GM19468 (cell line): ENCODE measurements around the gene CHMP5.
"Not testable (repeated sequence)": the region's sequence is repeated elsewhere in the genome, so short reads cannot be mapped to it uniquely, and the experiment has no call there.

ENCODE experiments used
- ATAC-seq: cut with Tn5 transposase; IDR thresholded peaks from one replicate; pipeline ENCODE4 v1.9.1; 2021; ENCODE audit warnings: mild to moderate bottlenecking, moderate library complexity, moderate number of reproducible peaks; ENCODE audit not compliant: unreplicated experiment; ENCODE audit errors: extremely low read depth

Gene CHMP5

DNA sequence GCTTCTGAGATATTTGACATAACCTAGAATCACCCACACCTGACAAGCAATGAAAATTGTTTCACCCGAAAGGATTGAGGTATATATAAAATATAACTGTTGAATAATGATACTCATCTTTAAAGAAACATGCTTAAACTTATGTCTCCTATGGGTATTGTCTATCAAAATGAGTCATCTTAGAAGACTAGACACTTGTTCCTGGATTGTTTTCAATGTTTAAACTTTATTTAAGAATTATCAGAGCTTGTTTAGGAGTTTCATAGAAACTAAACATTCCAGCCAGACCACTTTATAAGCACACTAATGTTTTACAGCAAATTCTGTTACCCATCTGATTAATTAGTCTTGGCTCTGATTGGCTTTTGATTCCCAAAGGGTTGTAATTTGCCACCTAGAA lies 45.1 kb downstream of the CHMP5 start:
- no peak for ATAC-seq

GRCh38 chr9:33310748-33311147 lies 45.9 kb downstream of the CHMP5 start:
- ATAC-seq, result no peak

GRCh38 chr9:33311953-33312352 lies 47.1 kb downstream of the CHMP5 start:
- no peak for ATAC-seq

DNA sequence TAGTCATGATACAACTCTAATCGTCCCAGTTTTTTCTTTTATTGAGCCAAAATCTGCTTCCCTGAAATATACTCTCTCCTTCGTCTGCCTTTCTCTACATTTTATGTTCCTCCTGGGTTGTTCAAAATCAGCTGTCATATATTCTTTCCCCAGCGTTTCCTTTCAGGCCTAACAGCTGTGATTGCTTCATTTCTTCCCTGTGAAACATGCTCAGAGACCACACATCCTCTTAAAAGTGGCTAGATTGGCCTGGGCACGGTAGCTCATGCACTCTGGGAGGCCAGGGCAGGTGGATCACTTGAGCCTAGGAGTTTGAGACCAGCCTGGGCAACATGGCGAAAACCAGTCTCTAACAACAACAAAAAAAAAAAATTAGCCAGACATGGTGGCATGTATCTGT lies 50.5 kb downstream of the CHMP5 start:
- ATAC-seq, result no peak

- ATAC-seq, result not testable (repeated sequence)
Measured at GRCh38 chr9:33317136-33317535, 52.3 kb downstream of the CHMP5 start.

DNA sequence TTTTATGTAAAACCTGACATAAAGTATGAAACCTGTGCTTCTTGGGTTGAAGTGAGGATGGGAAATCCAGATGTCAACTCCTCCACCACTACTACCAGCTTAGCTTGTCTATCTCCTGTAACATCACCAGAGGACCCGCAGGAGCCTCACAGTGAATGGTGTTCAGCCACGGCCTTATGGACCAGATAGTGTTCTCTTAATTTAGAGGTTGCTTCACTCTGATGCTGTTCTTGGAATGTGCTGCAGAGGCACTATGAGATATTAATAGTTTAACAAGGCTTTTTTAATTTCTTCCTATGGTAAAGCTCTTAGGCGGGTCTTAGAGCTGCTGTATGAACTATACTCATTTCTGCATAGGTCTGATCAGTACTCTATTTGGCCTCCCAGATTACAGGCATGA lies 53.4 kb downstream of the CHMP5 start:
- no peak for ATAC-seq

DNA sequence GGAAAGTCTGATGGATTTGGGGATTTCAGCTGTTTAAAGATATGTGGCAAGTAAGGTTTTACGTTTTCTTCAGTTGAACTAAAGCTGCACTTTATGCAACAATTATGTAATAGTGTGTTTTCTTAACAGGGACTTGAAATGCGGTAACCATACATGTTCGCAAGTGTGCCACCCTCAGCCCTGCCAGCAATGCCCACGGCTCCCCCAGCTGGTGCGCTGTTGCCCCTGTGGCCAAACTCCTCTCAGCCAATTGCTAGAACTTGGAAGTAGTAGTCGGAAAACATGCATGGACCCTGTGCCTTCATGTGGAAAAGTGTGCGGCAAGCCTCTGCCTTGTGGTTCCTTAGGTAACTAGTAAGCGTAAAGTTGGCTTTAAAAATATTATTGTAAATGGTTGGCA lies 53.9 kb downstream of the CHMP5 start:
- ATAC-seq, result no peak

GRCh38 chr9:33320230-33320567 lies 55.4 kb downstream of the CHMP5 start:
- ATAC-seq, result no peak

GRCh38 chr9:33320568-33321261 lies 55.9 kb downstream of the CHMP5 start:
- ATAC-seq, result no peak

GRCh38 chr9:33329117-33329563 lies 64.3 kb downstream of the CHMP5 start:
- ATAC-seq, result no peak

DNA sequence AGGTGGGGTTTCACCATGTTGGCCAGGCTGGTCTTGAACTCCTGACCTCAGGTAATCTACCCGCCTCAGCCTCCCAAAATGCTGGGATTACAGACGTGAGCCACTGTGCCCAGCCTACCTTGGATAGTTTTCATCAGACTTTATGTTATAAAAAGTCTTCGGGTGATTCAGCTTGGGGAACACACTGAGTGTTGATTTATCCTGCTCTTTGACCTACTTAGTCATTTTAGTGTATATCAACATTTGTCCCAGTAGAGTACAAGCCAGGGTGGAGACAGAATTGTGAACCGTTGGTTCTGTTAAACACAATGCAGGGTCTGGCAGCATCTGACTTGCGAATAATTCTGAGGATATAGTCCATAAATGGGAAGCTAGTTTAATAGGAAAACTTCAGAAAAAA lies 65.1 kb downstream of the CHMP5 start:
- ATAC-seq, result no peak

DNA sequence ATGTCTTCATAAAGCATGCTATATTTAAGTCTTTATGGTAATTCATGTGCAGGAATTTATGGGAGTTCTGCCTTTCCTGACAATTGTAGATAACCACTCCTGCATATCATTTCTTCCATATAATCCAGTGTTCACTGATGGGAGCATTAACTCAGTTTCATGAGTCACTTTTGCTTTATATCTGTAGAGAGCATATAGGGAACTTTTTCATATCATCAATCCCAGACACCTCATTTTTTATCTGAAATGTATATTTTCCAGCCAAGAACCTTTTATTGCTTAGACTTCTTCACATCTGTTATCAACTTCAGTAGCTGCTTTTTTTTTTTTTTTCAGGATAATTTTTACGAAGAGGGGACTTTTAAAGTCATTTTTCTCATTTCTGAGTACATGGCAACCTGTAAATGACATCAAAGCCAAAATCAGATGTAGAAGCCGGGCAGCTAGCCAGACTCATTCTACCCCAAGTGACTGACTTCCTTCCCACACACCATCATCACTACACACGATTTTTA lies 66.6 kb downstream of the CHMP5 start:
- no peak for ATAC-seq
